Colonic mucosa (tissue), 4 donors: Measurements from ENCODE around the gene TGFBR2. TPM values are rescaled to one million over a fixed set of nuclear protein-coding genes. Genes with fewer than 3 reads are reported as not detected.

Experiments used
- DNase-seq: peaks from one replicate; pipeline ENCODE4 v3.0.0-alpha.2; 2020
- H3K27ac ChIP-seq: fragments of 200-600 bp; one replicate; pipeline ENCODE4 v1.8.0; 2021
- H3K27me3 ChIP-seq: fragments of 200-600 bp; one replicate; pipeline ENCODE4 v1.8.0; 2021
- H3K36me3 ChIP-seq: fragments of 200-600 bp; one replicate; pipeline ENCODE4 v1.8.0; 2021
- H3K4me1 ChIP-seq: fragments of 200-600 bp; one replicate; pipeline ENCODE4 v1.8.0; 2021; ENCODE audit warnings: mild to moderate bottlenecking
- H3K4me3 ChIP-seq: fragments of 200-600 bp; one replicate; pipeline ENCODE4 v1.8.0; 2021
- H3K9ac ChIP-seq, 2 donors: one replicate each; pipeline ENCODE4 v1.7.0; 2013; ENCODE audit warnings: control low read depth in 2 of 2, low read depth in 2 of 2, low read length in 2 of 2
- H3K9me3 ChIP-seq: fragments of 200-600 bp; one replicate; pipeline ENCODE4 v1.8.0; 2021
- intact Hi-C: fragments of 100-400 bp; cut with DNase I; formaldehyde crosslinking; loops from one replicate; pipeline ENCODE4 v1.14.1; 2022
- total RNA-seq, 2 donors: library from RNA; stranded (reverse); fragmentation: NEBNext Ultra II Directional in 1 of 2; extraction: Animal tissue kit (Norgen Biotek cat#: 25700) in 1 of 2; gene quantifications; one replicate each; pipeline ENCODE4 v1.2.1, GENCODE V29; 2021
- TF ChIP-seq, protein P1 (sequence below): fragments of 200-600 bp; IDR thresholded peaks from one replicate; pipeline ENCODE4 v1.8.0; 2022; ENCODE audit warnings: antibody characterized with exemption, mild to moderate bottlenecking
- donor health status: healthy.
- donor health status: DM: no; HTN: no; CAD: no.
- donor health status: DM: no; HTN: no; CAD: no.

The TGFBR2 gene
- total RNA-seq, 2 donors from 2014 or later = 32.4 to 53.5 TPM

DNA sequence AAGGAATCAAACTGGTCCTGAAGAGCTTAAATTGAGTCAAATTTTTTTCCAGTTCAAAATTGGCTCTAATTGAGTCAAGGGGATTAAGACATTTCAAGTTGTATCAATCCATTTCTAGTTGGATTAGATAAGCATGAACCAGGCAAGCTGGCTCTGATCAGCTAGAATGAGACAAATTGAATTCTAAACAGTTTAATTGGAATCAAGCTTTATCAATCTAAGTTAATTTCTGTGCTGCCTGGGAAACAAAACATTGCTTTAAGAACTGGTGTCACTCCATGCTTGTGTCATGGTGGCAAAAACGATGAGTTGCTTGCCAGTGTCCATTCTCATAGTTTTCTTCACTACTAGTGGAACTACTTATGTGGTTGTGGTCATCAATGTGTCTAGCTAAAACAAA is 116.8 kb downstream of the TGFBR2 start:
- Histone ChIP-seq H3K4me1 (peaks cover 6% of the 10 kb centered on the region), H3K27ac (no peak overlapping the region), H3K4me3 (no peak overlapping the region), H3K27me3 (no peaks in the 10 kb centered on the region), H3K9me3 (no peaks in the 10 kb centered on the region), H3K9ac (no peak overlapping the region), H3K36me3 (no peaks in the 10 kb centered on the region)
- intact Hi-C loops = no loop called here
- TF ChIP-seq, protein P1, sequence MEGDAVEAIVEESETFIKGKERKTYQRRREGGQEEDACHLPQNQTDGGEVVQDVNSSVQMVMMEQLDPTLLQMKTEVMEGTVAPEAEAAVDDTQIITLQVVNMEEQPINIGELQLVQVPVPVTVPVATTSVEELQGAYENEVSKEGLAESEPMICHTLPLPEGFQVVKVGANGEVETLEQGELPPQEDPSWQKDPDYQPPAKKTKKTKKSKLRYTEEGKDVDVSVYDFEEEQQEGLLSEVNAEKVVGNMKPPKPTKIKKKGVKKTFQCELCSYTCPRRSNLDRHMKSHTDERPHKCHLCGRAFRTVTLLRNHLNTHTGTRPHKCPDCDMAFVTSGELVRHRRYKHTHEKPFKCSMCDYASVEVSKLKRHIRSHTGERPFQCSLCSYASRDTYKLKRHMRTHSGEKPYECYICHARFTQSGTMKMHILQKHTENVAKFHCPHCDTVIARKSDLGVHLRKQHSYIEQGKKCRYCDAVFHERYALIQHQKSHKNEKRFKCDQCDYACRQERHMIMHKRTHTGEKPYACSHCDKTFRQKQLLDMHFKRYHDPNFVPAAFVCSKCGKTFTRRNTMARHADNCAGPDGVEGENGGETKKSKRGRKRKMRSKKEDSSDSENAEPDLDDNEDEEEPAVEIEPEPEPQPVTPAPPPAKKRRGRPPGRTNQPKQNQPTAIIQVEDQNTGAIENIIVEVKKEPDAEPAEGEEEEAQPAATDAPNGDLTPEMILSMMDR = no peak
- DNase-seq = no peak

DNA sequence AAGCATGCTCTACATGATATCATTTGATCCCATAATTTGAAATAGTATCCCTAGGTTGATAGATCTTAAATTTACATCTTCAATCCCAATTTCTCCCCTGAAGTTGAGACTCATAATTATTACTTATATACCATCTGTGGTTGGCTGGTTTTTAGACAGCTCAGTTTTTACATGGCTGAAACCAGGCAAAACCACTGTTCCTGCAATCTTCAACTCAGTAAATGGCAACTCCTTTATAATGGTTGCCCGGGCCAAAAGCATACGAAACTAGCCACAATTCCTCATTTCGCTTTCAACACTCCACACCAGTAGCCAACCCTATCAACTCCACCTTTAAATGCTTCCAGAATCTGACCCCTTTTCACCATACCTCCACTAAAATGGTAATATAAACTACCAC is 118.5 kb downstream of the TGFBR2 start:
- H3K27ac ChIP-seq = no peak overlapping the region
- H3K9me3 ChIP-seq = no peaks in the 10 kb centered on the region
- no peak overlapping the region for H3K9ac ChIP-seq
- peaks cover 6% of the 10 kb centered on the region for H3K4me1 ChIP-seq
- H3K27me3 ChIP-seq = no peaks in the 10 kb centered on the region
- no peak for DNase-seq
- H3K36me3 ChIP-seq = no peaks in the 10 kb centered on the region
- TF ChIP-seq, protein P1 = no peak
- no peak overlapping the region for H3K4me3 ChIP-seq
- intact Hi-C loops = no loop called here

DNA sequence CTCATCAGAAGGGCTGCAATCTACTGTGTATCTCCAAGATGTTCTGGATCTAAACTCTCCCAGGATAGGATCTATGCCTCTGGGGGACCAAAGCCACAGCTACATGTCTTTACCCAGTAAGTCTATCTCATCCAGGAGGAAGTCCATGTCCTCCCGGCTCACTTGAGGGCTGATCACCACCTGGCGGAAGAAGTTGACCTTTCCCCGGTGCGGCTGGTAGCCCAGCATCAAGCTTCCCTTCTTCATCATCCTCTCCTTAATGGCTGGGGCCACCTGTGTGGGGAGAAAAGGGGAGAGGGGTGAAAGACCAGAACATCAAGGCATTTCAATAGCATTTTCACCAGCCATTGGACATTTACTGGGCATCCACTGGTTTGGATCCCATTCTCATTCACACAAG is 121.7 kb downstream of the TGFBR2 start:
- Histone ChIP-seq H3K27me3 (no peaks in the 10 kb centered on the region), H3K9ac (no peak overlapping the region), H3K36me3 (no peaks in the 10 kb centered on the region), H3K4me1 (no peaks in the 10 kb centered on the region), H3K4me3 (no peak overlapping the region), H3K27ac (no peak overlapping the region), H3K9me3 (no peaks in the 10 kb centered on the region)
- intact Hi-C loops = no loop called here
- TF ChIP-seq, protein P1 = no peak
- DNase-seq = no peak

DNA sequence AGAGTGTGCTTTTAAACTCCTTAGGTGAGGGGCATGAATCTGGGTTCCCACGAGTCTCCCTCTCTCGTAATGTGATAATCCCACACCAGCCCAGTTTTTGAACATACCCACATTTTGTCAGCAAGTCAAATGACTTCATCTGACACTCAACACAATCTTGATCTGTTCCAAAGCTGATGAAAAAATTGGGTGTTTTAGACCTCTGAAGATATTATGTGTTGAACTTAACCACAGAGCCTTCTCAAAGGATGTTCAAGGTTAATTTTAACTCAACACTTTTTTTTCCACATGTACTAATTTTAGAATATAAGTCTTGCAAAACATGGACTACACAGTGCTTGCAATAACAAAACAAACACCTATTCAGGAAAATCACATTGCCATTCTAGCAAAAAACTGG is 123.1 kb downstream of the TGFBR2 start:
- H3K27ac ChIP-seq = no peak overlapping the region
- no peak for DNase-seq
- no peaks in the 10 kb centered on the region for H3K36me3 ChIP-seq
- TF ChIP-seq, protein P1 = no peak
- no peak overlapping the region for H3K4me3 ChIP-seq
- intact Hi-C loops = no loop called here
- H3K27me3 ChIP-seq = no peaks in the 10 kb centered on the region
- H3K4me1 ChIP-seq = no peaks in the 10 kb centered on the region
- H3K9ac ChIP-seq = no peak overlapping the region
- no peaks in the 10 kb centered on the region for H3K9me3 ChIP-seq

DNA sequence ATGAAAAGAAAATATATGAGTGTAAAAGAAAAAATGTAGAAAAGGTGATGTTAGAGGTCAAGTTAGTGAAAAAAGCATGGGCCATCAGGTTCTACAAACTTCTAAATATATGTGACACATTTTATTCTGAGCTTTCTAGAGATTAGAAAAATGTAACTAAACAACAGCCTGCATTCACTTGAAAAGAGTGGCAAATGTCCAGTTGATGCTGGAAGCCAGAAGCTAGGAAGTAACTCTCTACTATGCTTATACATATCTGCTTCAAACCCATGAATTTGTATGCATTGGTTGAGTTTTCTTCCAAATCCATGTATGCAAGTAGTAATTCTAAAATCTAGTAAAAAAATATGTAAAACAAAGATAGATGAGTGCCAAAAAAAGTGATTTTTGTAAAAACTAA is 123.5 kb downstream of the TGFBR2 start:
- no peaks in the 10 kb centered on the region for H3K4me1 ChIP-seq
- no peaks in the 10 kb centered on the region for H3K27me3 ChIP-seq
- TF ChIP-seq, protein P1 = no peak
- no peak overlapping the region for H3K9ac ChIP-seq
- H3K27ac ChIP-seq = no peak overlapping the region
- DNase-seq = no peak
- H3K9me3 ChIP-seq = no peaks in the 10 kb centered on the region
- intact Hi-C loops = no loop called here
- no peaks in the 10 kb centered on the region for H3K36me3 ChIP-seq
- H3K4me3 ChIP-seq = no peak overlapping the region

DNA sequence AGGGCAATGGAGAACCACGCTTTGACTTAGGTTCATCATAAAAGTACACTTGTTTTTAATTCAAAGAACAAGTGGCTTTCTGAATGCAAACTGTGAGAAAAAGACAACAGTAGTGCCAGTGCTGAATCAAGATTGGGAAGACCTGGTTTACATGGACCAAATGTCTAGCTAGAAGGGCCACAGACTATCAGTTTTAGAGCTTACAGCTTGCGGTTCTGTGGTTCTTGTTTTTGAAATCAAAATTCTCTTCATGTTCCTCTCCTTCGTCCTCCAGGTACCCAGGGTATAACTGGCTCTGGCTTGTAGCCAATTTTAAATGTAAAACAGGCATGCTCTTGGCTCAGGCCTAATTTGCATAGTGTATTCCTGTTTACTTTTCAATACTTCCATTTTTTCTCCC is 124.6 kb downstream of the TGFBR2 start:
- Histone ChIP-seq H3K36me3 (no peaks in the 10 kb centered on the region), H3K4me1 (no peaks in the 10 kb centered on the region), H3K9me3 (no peaks in the 10 kb centered on the region), H3K27ac (no peak overlapping the region), H3K9ac (no peak overlapping the region), H3K4me3 (no peak overlapping the region), H3K27me3 (no peaks in the 10 kb centered on the region)
- intact Hi-C loops = no loop called here
- TF ChIP-seq, protein P1 = no peak
- no peak for DNase-seq
